Measurements from ENCODE around the gene TOR3A. TPM values are rescaled to one million over a fixed set of nuclear protein-coding genes. Genes with fewer than 3 reads are reported as not detected.
A peak's percentile ranks its signal among the peaks of the same experiment; 100 is the strongest.

TOR3A gene
- total and polyA plus RNA-seq, 2 of the 8 experiments (the other 6 are each of a cell fraction or from before 2014, with no cell fraction given) = 15.3 to 21.4 TPM

DNA sequence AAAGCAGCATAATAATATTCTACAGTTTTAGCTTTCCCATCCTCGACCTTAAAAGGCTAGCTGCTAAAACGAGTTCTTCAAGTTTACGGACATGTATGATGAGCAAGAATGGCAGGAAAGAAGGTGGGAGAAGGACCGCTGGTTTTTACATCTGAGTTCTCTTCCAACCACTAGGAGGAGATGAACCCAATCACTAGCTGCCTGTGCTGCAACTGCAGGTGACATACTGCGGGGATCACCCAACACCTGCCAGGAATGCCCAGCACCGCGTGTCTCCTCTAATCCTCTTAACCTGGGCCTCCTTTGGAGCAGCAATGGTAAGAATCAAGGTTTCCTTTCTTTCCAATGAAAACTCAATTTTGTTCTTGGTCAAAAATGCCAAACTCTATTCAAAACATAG lies 23.5 kb downstream of the TOR3A start (continued):
- peak; percentile 75 to 78 for TF ChIP-seq RAD21 (IDR thresholded peaks at IDR 0.05 in 1 of 2, conservative IDR thresholded peaks at IDR 0.05 in 1 of 2; ENCODE audit: low read depth in 2 of 2, low read length in 2 of 2)
- TF ChIP-seq HDAC6 (IDR thresholded peaks at IDR 0.05; ENCODE audit: low read depth, low read length) = no peak
- peak; percentile 26; the same call in 1 of the 2 replicates for TF ChIP-seq SP1 (IDR thresholded peaks at IDR 0.05; ENCODE audit: low read depth, low read length)
- TF ChIP-seq SAP30 (IDR thresholded peaks at IDR 0.05; ENCODE audit: insufficient read depth, insufficient replicate concordance, low read length) = no peak

Measured in H1 (cell line).